ENCODE results near the gene FOXN3. TPM values are rescaled to one million over a fixed set of nuclear protein-coding genes. Genes with fewer than 3 reads are reported as not detected.

FOXN3 gene
- total RNA-seq, 4 donors from 2014 or later, result 99.6 to 172 (median 103) TPM

- TF ChIP-seq POLR2A (IDR thresholded peaks at IDR 0.05) (no peak), CTCF (IDR thresholded peaks at IDR 0.05 in 4 of 5, conservative IDR thresholded peaks at IDR 0.05 in 1 of 5) (no peak)
- no peaks in the 10 kb centered on the region for H3K36me3 ChIP-seq
- no peak overlapping the region for H3K4me3 ChIP-seq
- in situ Hi-C loops (cut with MboI; ENCODE audit: low sequenced_read_pairs in 4 of 4), result loop anchor here in 1 of 4 donors (10.0 kb wide), 1 partner anchor 230 kb away; the partner anchor contains the start of gene FOXN3
- intact Hi-C loops (cut with DNase I; ENCODE audit: low total_unique reads), result loop anchor here (2.0 to 10.0 kb wide), 3 partner anchors 44 to 1402 kb away; no protein-coding TSS in a partner anchor
- H3K4me1 ChIP-seq, result peaks cover 57 to 59% of the 10 kb centered on the region in 2 donors
- H3K9me3 ChIP-seq, result no peaks in the 10 kb centered on the region
- DNase-seq (peak; percentile 59 to 70), ATAC-seq (peak; percentile 24 to 36)
- H3K27me3 ChIP-seq, result no peaks in the 10 kb centered on the region
- peak overlapping the region; percentile 89 to 93 (median 92) for H3K27ac ChIP-seq
Observed at GRCh38 chr14:89184952-89185351, 232.1 kb downstream of the FOXN3 start.

GRCh38 chr14:89182326-89182725 is 234.7 kb downstream of the FOXN3 start:
- H3K9me3 ChIP-seq, result no peaks in the 10 kb centered on the region
- peaks cover 60 to 69% of the 10 kb centered on the region in 2 donors for H3K4me1 ChIP-seq
- H3K27ac ChIP-seq, result no peak overlapping the region
- DNase-seq, result no peak
- in situ Hi-C loops (cut with MboI; ENCODE audit: low sequenced_read_pairs in 4 of 4), result loop anchor here in 1 of 4 donors (10.0 kb wide), 1 partner anchor 232 kb away; the partner anchor contains the start of gene FOXN3
- H3K36me3 ChIP-seq, result no peaks in the 10 kb centered on the region
- no peaks in the 10 kb centered on the region for H3K27me3 ChIP-seq
- TF ChIP-seq CTCF (IDR thresholded peaks at IDR 0.05 in 4 of 5, conservative IDR thresholded peaks at IDR 0.05 in 1 of 5) (no peak), POLR2A (IDR thresholded peaks at IDR 0.05) (no peak)
- ATAC-seq, result no peak
- no peak overlapping the region for H3K4me3 ChIP-seq
- intact Hi-C loops (cut with DNase I; ENCODE audit: low total_unique reads), result loop anchor here (10.0 kb wide), 1 partner anchor 432 kb away; no protein-coding TSS in a partner anchor

- Histone ChIP-seq H3K27ac (peak overlapping the region; percentile 25 to 56 (median 52)), H3K4me1 (peaks cover 45 to 52% of the 10 kb centered on the region in 2 donors), H3K9me3 (no peaks in the 10 kb centered on the region), H3K4me3 (no peak overlapping the region), H3K27me3 (no peaks in the 10 kb centered on the region), H3K36me3 (no peaks in the 10 kb centered on the region)
- DNase-seq (no peak), ATAC-seq (no peak)
- no peak for TF ChIP-seq CTCF (IDR thresholded peaks at IDR 0.05 in 4 of 5, conservative IDR thresholded peaks at IDR 0.05 in 1 of 5)
- TF ChIP-seq POLR2A (IDR thresholded peaks at IDR 0.05), result no peak
- in situ Hi-C loops (cut with MboI; ENCODE audit: low sequenced_read_pairs in 4 of 4), result loop anchor here in 1 of 4 donors (10.0 kb wide), 1 partner anchor 234 kb away; the partner anchor contains the start of gene FOXN3
- intact Hi-C loops (cut with DNase I; ENCODE audit: low total_unique reads), result loop anchor here (10.0 kb wide), 1 partner anchor 434 kb away; no protein-coding TSS in a partner anchor
Observed at GRCh38 chr14:89180546-89180945, 236.5 kb downstream of the FOXN3 start.

GRCh38 chr14:89179891-89180404 is 237.1 kb downstream of the FOXN3 start:
- ATAC-seq (peak; percentile 73 to 82), DNase-seq (peak; percentile 49 to 63)
- TF ChIP-seq CTCF (IDR thresholded peaks at IDR 0.05 in 4 of 5, conservative IDR thresholded peaks at IDR 0.05 in 1 of 5) (no peak), POLR2A (IDR thresholded peaks at IDR 0.05) (no peak)
- Histone ChIP-seq H3K9me3 (no peaks in the 10 kb centered on the region), H3K4me3 (no peak overlapping the region), H3K27me3 (no peaks in the 10 kb centered on the region), H3K36me3 (no peaks in the 10 kb centered on the region), H3K4me1 (peaks cover 39 to 50% of the 10 kb centered on the region in 2 donors), H3K27ac (peak overlapping the region; percentile 25 to 56 (median 52))
- intact Hi-C loops (cut with DNase I; ENCODE audit: low total_unique reads) (loop anchor here (2.0 to 10.0 kb wide), 4 partner anchors 59 to 735 kb away; no protein-coding TSS in a partner anchor), in situ Hi-C loops (cut with MboI; ENCODE audit: low sequenced_read_pairs in 4 of 4) (loop anchor here (5.0 to 10.0 kb wide), 5 partner anchors 55 to 735 kb away; partner anchors contain the start of gene FOXN3 (in 2 of the 4))

Measured in gastrocnemius medialis (tissue), 4 donors.